WTC11 (cell line): ENCODE results near the gene GCK.

Source experiments
- ATF2 ChIP-seq: sonication (generic); formaldehyde crosslinking; IDR thresholded peaks from 2 replicates; pipeline ENCODE4 v1.8.1; 2022; ENCODE audit warnings: low read depth, missing genetic modification reagents, borderline replicate concordance
- ATF3 ChIP-seq: sonication (generic); formaldehyde crosslinking; conservative IDR thresholded peaks from 2 replicates; pipeline ENCODE4 v1.8.1; 2022; ENCODE audit warnings: mild to moderate bottlenecking, missing genetic modification reagents
- CBFB ChIP-seq: sonication (generic); formaldehyde crosslinking; IDR thresholded peaks from 2 replicates; pipeline ENCODE4 v1.8.1; 2022; ENCODE audit warnings: mild to moderate bottlenecking, low read depth, missing genetic modification reagents
- CTCF ChIP-seq: fragments of 200-600 bp; IDR thresholded peaks from 2 replicates; pipeline ENCODE4 v1.8.0; 2022; ENCODE audit warnings: antibody characterized with exemption
- HMGA2 ChIP-seq: fragments of 250-450 bp; sonication (Bioruptor Pico); IDR thresholded peaks from 2 replicates; pipeline ENCODE4 v1.4.0; 2021; ENCODE audit warnings: mild to moderate bottlenecking, moderate library complexity
- MAX ChIP-seq: sonication (generic); formaldehyde crosslinking; IDR thresholded peaks from 2 replicates; pipeline ENCODE4 v1.8.0; 2022; ENCODE audit warnings: mild to moderate bottlenecking, missing genetic modification reagents
- RORB ChIP-seq: fragments of 250-450 bp; sonication (Bioruptor Pico); IDR thresholded peaks from 2 replicates; pipeline ENCODE4 v1.9.0; 2021; ENCODE audit warnings: mild to moderate bottlenecking
- SP1 ChIP-seq: sonication (generic); formaldehyde crosslinking; conservative IDR thresholded peaks from 2 replicates; pipeline ENCODE4 v1.8.1; 2022; ENCODE audit warnings: missing genetic modification reagents
- TCF7 ChIP-seq: sonication (generic); formaldehyde crosslinking; IDR thresholded peaks from 2 replicates; pipeline ENCODE4 v1.8.0; 2022; ENCODE audit warnings: mild to moderate bottlenecking, low read depth, missing genetic modification reagents, moderate library complexity
- USF2 ChIP-seq: sonication (generic); formaldehyde crosslinking; IDR thresholded peaks from 2 replicates; pipeline ENCODE4 v1.8.1; 2023; ENCODE audit warnings: mild to moderate bottlenecking, missing genetic modification reagents, moderate library complexity
- ZNF232 ChIP-seq: sonication (generic); formaldehyde crosslinking; IDR thresholded peaks from 2 replicates; pipeline ENCODE4 v1.8.0; 2022; ENCODE audit warnings: mild to moderate bottlenecking, missing genetic modification reagents
- ZNF281 ChIP-seq: sonication (generic); formaldehyde crosslinking; IDR thresholded peaks from 2 replicates; pipeline ENCODE4 v1.8.0; 2023; ENCODE audit warnings: mild to moderate bottlenecking, missing genetic modification reagents
- ZNF423 ChIP-seq: fragments of 250-450 bp; sonication (Bioruptor Pico); IDR thresholded peaks from 2 replicates; pipeline ENCODE4 v2.1.2; 2022; ENCODE audit warnings: mild to moderate bottlenecking, moderate library complexity

GRCh38 chr7:44109991-44110390 is 79.2 kb downstream of the GCK start:
- TF ChIP-seq CBFB (CRISPR knock-in tag) (no peak), CTCF (no peak), USF2 (no peak), ATF3 (CRISPR knock-in tag) (no peak), MAX (CRISPR knock-in tag) (no peak), SP1 (CRISPR knock-in tag) (no peak), ZNF281 (CRISPR knock-in tag) (no peak), ZNF423 (no peak), RORB (CRISPR knock-in tag) (no peak), ZNF232 (CRISPR knock-in tag) (no peak), HMGA2 (CRISPR knock-in tag) (no peak), TCF7 (CRISPR knock-in tag) (no peak), ATF2 (no peak)
